GM18498 (cell line): ENCODE results near the gene SKIDA1.

Source experiments
- ATAC-seq: cut with Tn5 transposase; IDR thresholded peaks from one replicate; pipeline ENCODE4 v1.9.1; 2021; ENCODE audit warnings: mild to moderate bottlenecking, moderate library complexity; ENCODE audit not compliant: unreplicated experiment

SKIDA1 gene

DNA sequence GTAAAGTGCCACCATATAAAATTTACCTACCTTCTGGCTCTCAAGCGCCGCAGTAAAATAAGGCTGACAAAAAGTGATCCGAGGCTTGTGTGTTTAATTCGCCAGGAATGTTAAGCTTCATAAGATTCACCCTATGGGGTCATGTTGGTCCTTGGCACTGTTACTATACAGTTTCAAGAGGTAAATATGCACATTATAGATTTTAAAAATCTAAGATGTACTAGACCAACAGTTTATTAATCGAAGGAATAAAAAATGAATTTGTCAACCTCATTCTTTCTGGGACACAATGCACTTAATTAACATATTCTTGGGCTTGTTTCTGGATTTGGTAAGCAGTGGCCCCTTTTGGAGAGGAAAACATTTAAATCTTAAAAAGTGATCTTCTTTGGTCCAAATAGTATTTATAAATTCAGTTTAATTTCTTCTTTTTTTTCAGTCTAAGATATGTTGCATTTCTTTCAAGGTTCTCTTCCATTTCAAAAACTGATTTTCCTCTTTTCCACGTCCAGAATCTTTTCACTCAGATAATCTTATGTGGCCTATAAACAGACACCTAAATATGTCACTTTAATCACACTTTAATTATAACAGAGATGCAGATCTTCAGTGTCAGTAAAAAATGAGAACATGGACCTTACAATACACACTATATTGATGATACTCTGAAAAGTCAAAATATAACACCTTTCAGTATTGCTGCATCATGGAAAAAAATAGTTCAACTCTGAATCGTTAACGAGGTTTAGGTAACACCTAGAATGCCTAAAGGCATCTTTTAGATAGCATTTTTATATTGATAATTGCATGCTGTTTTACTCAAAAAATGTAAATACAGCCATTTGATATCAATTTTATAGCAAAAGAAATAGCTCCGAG, 3.8 kb upstream of the SKIDA1 start:
- ATAC-seq: no peak

DNA sequence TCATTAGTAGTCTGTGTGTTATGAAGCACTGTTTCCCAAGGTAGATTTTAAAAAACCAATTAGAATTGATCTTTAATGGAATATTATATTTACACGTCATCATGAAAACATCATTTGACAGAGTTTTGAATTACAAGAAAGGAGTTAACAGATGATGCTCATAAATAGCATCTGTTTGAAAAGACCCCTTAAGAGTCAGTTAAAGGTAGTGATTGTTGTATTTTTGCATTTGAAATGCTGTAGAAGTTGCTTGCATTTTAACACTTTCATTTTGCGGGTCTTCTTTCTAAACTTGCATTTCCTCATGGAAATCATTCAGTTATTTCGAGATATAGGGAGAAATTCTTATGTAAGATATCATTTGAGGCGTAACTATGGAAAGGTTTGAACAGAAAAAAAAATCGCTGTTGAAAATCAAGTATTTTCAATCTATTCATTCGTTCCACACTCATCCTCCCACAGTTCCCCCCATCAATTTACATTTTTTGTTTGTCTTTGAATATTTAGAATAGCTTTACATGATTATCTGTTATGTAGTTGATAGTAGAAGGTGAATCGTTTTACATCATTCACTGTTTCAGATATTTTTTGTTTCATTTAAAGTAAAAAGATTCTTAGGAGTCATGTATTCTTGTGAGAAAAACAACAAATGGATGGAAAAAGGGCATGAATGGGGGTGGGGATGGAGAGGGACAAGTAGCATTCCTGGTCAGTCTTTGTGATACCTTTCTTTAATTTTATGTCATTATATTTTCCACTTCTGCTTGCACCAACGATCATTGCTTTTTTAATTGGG, 3.0 kb upstream of the SKIDA1 start:
- no peak for ATAC-seq

DNA sequence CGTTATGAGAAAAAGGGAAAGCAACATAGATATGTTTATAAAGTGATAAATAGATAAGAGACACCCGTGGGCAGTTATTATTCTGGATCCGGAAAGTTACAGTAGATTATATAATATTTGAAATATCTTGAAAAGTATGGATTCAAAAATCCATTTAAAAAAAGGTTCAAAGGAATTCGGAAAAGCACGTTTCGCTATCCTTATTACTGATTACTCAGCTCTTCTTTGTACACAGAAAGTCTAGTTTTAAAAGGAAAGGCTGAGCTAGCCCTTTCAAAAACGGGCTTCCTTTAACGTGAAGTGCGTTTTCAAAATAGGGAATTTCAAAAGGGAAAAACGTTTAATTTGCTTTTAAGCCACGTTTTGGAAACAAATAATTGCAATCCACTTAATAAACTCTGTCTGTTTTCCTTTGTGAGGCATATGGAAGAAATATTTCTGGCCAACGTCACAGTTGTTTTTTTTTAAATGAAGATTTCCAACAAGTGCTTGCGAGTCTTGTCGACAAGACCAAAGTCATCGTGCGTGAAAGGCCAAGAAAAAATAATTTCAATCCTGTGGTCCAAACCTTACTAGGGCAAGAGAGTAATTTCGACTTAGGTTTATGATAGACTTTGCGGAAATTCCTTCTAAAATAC, 2.2 kb upstream of the SKIDA1 start:
- ATAC-seq: no peak

DNA sequence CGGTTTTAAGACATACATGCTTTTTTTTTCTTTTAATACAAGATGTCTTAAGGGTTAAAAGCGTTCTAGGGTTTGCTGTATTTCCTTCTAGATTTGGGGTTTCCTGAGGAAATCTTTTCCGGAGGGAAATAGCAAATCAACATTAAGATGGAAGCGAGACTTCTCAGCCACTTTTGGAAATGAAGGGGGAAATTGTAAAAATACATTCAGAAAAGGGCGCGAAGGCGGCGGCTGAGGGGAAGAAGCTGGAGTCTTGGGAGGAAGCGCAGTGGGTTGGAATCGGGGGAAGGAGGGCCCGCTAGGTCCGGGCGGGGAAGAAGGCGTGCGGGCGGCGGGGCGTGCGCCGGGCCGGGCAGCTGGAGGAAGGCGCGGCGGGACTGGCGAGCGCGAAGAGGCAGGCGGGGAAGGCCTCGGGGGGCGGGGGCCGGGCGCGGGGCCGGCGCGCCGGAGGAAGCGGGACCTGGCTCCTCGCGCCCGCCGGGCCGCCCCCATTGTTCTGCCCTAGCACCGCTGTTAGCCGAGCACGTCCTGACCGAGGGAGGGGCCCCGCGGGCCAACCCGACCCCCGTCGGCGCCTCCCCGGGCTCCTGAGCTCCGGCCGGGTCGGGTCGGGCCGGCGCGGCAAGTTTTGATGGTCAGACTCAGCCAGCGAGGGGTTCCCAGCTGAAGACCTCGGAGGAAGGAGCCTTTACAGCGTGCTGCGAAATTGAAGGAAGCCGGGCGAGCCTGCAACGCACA, 1.5 kb upstream of the SKIDA1 start:
- ATAC-seq: peak; percentile 37

DNA sequence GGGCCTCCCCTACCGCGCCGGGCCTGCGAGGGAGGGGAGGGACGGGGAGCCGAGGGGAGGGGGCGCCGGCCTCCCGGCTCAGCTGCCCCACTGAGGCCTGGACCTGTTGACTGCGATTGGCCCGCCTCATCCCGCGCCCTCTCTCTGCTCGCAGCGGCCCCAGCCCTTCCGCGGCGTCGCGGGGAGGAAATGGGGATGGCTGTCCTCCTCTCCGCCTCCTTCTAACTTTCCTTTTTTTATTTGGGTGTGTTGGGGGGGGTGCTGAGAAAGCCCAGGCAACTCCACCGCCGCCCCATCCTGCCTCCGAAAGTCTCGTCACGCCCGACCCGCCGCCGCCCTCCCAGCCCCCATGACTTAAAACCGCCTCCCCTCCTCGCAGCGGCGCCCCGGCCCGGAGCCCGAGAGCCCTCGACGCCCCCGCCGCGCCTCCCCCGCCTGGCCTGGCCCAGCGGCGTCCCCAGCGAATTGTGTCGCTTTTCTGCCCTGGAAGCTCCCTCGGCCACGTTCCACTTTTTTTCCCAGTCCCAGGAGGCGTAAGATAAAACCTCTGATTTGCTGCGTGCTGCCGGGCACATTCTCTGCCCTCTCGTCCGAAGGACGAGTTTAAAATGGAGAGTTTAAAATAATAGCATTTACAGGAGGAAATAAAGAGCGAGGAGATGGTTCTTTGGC, 842 bp upstream of the SKIDA1 start:
- peak; percentile 29 for ATAC-seq

DNA sequence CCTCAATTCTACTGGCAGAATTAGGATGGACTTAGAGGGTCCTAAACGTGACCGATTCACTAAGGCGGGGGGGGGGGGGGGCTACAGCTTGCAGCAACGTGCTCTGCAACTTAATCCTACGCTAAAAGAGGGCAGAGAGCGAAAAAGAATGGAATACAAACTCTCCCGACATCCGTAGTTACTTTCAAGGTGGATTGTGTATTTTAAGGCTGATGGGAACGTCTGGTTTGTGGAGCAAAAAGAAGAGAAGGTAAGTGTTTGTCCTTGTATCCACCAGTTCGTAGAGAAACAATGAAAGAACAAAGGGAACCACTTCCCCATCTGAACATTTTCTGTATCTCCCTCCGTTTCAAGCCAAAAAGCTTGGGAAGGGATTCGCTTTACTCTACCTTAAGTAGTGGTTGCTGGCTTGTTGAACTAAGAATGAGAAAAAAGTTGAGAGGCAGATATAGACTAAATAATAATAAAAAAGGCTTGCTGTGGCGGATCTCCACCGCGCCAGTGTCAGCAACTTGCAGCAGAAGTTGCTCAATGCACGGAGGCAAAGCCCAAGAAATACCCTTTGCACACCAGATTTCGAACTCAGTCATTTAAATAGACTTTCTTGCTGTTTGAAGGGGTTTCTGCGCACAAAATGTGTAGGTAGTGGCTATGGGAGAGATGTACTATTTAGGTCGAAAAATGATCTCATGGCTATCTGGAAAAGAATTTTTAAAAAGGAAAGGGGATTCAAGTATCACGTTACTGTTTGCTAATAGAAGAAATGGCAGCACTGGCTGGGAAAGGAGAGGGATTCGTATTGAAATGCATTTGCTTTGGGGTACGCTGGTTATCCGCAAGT, 736 bp downstream of the SKIDA1 start:
- ATAC-seq: no peak

DNA sequence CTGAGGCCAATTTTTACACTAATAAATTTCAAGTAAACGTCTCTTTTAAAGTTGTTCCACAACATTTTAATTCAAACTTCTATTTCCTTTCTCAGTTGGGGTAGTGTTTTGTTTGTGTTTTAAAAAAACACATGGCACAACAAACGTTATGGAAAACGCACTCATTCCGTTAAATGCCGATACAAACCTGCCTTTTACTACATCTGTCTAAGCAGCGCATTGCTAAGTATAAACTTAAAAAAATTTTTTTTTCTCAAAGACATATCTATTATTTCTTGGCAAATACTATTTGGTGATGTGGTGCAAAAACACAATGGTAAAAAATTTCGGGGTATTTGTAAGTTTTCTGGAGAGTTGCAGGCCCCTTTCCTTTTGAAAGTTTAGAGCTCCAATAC, 1.4 kb downstream of the SKIDA1 start:
- ATAC-seq: no peak

DNA sequence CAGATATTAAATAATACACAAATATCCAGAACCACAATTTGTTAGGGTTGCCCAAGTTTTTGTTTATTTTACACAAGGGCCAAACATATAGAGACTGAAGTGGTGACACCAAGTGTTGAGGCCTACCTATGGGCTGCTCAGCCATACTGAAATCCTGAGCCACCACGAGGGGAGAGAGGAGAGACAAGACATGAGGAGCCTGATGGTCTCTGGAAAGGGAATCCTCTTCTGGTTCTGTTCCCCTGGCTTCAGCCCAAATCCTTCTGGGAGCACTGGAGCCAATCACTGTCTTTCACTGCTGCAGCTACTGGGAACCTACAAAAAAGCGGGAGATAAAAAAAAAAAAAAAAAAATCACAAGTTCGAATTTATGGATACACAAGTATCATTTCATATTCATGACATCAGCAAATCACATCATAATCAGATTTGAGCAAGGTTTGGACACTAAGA, 1.9 kb downstream of the SKIDA1 start:
- no peak for ATAC-seq

DNA sequence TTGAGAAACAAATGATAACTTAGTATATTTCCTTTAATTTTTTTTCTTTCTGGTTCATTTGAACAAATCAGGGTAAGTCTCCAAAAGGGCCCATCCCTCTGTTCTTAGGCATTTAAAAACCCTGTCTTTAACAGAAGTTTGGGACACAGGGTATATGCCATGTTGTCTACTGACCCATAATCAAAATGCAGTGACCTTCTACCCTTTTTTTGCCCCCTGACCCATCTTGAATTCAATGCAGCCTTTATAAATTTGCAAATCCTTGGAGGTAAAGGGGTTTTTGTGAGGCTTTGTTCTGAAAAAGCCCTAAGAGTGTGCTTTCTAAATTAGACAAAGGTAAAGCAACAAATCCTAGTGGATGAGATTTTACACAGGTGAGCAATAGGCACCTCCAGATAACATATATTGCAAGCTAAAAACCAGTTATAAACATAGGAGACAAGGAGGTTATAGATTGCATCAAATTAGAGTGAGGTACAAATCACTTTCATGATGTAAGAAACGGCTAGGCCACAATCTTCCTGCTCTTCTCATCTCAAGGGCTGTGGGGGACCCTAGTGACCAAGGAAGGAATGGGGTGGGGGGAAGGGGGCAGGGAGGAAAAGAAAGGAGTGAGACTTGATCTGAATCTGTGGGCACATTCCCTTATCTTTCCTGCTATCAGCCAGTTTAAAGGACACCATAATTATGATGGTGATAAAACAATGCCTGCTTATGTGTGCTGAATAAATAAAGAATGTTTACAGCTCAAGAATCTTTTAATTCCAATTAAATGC, 2.7 kb downstream of the SKIDA1 start:
- ATAC-seq: no peak

DNA sequence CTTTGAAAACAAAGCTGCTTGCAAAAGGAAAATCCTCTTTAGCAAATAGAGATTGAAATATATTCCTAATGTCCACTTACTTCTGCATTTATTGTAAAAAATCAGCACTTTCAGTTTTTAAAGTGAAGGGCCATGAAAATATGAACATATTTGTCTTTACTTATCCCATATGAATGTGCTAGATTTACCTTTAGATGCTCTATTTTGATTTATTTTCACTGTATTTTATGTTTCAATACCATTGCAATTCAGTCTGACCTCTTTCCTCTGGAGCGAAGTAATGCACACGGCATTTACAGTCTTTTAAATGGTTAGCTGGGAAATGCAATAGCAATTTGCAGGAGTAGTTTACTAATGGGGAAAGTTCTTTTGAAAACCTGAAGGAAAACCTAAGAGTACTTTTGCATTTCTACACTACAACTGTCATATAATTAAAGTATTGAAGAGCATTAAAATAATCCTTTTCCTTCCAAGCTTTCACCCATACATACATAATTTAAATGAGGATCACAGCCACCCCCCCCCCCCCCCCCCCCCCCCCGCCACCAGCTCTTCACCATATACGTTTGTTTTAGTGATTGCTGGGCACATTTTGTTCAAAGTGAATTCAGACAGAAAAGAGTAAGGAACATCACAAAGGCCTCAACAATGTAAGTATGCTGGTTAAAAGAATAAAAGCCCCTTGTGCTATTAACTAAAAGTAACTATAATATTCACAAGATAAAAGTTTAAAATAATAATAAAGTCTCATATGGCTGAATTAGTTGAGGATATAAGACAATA, 3.5 kb downstream of the SKIDA1 start:
- ATAC-seq: no peak

DNA sequence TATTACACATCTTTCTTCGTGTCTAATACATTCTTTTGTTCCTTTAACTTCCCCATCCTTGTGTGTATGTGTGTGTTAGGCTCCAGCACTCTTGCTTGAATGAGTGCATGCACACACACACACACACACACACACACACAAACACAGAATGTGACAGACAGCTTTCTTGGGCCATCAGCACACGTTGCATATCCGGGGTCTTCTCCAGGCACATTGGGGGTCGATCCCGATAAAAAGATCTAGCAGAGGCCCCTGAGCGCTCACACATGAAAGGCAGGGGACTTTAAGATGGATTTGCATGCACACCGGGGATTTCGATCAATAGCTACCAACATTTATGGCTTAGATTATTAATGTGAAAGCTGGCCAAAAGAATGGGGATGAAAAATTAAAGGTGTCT, 4.5 kb downstream of the SKIDA1 start:
- no peak for ATAC-seq

DNA sequence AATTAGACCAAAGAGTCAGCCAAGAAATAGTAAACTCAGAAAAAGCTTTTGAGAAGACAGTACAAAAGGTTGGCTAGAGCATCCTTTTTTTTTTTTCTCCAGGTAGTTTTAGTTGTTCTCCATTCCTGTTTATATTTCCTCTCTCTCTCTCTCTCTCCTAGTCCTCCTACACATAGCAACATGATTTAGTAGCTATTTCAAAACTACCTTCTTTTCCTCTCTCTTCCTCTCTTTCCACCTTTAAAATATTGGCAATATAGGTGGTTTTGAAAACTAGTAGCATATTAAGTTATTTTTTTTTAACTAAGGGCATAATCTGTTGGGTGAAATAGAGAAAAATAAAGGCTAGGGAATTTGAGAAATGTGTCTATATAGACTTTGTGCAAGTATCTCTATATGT, 5.0 kb downstream of the SKIDA1 start:
- ATAC-seq: no peak

DNA sequence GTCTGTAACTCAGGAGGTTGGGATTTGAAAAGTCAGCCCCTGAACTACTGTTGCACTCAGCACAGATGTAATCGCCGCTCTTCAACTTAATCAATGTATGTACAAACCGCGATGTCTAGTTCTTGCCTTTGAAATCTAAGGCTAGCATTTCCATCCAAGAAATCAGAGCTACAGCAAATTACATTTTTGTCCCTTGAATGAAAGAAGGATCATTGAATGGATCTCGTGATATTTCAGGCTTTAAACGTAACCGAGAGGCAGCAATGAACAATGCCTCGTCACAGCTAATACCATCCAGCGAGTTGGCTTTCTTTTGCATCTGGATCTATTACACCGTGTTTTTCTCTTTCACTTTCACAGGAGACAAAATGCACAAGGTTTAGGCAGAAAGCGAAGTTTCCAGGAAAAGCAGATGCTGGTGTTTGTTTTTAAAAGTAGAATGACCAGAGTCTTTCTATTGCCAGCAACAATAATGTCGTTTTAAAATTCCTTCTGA, 5.5 kb downstream of the SKIDA1 start:
- no peak for ATAC-seq

DNA sequence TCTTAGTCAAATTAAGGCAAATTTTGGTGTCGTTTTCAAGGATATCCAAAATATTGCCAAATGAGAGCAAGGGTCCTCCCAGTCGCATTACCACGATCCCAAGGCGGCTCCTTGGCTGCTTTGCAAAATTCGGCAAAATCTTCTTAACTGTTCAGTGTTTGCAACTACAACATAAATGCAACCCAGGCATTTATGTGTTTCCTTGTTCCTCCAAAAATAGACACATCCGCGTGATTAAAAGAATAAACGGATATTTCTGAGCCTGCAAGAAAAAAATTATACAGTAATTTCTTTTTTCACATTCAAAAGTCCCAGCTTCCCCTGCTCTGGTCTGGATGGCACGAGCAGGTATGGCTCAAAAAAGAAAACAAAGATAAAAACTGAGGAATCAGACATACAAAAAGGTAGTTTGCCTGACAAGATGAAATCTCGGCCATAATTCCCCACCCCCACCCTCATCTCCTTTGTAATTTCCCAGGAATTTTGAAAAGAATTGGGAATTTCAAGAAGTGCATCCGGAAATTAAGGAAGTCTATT, 6.0 kb downstream of the SKIDA1 start:
- no peak for ATAC-seq

DNA sequence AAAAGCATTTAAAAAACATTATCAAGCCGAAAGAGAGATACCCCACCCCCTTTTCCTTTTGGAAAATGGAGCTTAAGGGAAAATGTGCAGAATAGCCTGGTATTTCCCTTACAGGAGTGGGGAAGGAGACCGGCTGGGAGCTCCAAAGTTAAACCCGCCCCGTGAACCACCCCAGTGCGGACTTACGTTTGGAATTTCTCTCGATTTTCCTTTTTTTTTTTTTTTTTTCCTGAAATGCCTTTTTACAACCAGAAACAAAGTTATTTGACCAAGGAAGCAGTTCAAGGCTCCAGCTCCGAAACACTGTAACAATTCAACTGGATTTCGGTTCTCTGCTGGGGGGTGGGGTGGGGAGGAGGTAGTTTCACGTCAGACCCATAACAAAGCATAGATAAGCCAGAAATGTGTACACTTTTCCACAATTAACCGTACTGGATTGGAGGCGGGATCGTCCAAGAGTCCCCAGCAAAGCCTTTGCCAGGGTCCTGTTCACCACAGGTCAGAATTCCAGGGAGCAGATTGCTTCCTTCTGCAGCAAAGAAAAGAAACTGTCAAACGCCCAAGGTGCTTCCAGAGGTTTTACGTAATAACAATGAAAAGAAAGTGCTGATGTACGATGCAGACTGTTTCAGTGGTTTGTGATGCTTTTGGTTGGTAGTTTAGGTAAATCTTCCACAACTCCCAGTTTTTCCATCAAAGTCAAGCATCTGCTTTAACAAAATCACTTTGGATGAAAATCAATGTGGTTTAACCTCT, 6.7 kb downstream of the SKIDA1 start:
- no peak for ATAC-seq

DNA sequence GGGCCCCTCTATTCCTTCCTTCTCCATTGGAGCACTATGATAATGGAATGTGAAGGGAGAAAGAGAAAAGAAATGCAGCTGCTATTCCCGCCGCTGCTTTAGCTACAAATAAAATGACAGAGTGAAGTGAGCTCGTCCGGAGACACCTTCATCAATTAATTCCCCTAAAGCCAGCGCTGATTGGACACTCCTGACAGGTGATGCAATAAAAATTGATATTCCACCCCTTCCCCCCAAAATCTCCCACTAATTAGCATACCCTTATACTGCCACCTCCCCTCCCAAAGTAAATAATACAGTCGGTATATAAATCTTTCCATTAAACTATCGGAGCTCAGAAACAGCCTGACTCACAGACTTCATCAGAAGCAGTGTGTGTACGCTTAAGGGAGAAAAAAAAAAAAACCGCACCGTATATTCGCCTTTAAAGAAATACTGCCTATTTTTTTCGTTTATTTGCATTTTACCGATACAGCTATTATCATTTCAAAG, 7.3 kb downstream of the SKIDA1 start:
- no peak for ATAC-seq
